IMR-90 (cell line): ENCODE results near the gene ANKRD31.

Experiments used
- CEBPB ChIP-seq: IDR thresholded peaks from 2 replicates; pipeline ENCODE4 v1.6.1; 2012; ENCODE audit warnings: low read depth, low read length, improper control_type of control experiment
- POLR2A ChIP-seq: IDR thresholded peaks from 2 replicates; pipeline ENCODE4 v1.6.1; 2012; ENCODE audit warnings: mild to moderate bottlenecking, low read depth, low read length
- RFX5 ChIP-seq: IDR thresholded peaks from 2 replicates; pipeline ENCODE4 v1.8.0; 2012; ENCODE audit warnings: low read depth, mild to moderate bottlenecking, low read length, moderate library complexity
- SMC3 ChIP-seq: fragments of 150-350 bp; IDR thresholded peaks from 2 replicates; pipeline ENCODE4 v1.6.1; 2016; ENCODE audit warnings: low read depth, mild to moderate bottlenecking, antibody characterized with exemption, low read length, moderate library complexity
- TF ChIP-seq, protein P1 (sequence below): conservative IDR thresholded peaks from 2 replicates; pipeline ENCODE4 v1.5.1; 2012; ENCODE audit warnings: mild to moderate bottlenecking, low read depth, low read length, improper control_type of control experiment
- TF ChIP-seq, protein P2 (sequence below): fragments of 150-350 bp; IDR thresholded peaks from 2 replicates; pipeline ENCODE4 v1.6.1; 2017; ENCODE audit warnings: mild to moderate bottlenecking, antibody characterized with exemption, low read length, low read depth

DNA sequence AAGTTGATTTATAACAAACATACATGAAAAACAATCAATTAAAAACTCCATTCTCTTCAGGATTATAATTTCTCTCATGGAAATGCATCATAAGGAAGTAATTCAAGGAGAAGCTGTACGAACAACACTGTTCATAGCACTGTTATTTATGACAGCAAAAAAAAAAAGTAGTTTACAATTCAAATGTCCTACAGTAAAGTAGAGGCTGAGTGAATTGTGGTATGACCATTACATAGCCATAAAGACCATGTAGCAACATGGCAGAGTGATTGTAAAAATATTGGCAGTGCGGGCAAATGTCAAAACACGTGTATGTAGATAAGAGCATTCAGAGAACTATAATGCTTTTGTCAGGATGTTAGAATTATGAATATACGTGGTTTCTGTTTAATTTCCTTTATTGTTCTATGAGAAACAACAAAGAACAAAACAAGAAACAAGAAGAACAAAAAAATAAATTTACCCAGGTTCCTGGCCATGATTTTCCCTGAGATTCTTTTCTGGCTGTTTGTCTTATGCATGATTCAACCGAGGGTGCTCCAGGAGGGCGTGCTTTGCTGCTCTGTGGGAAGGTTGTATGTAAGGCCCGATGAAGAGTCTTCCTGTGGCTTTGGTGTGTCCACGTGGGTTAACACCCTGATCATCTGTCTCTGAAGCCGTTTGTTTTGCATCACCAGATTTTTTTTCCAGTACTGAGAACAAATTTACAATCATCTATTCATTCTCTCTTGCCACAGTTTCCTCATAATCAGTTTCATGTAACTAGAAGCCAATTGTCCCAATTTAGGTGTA, 213.1 kb downstream of the ANKRD31 start:
- TF ChIP-seq, protein P1, sequence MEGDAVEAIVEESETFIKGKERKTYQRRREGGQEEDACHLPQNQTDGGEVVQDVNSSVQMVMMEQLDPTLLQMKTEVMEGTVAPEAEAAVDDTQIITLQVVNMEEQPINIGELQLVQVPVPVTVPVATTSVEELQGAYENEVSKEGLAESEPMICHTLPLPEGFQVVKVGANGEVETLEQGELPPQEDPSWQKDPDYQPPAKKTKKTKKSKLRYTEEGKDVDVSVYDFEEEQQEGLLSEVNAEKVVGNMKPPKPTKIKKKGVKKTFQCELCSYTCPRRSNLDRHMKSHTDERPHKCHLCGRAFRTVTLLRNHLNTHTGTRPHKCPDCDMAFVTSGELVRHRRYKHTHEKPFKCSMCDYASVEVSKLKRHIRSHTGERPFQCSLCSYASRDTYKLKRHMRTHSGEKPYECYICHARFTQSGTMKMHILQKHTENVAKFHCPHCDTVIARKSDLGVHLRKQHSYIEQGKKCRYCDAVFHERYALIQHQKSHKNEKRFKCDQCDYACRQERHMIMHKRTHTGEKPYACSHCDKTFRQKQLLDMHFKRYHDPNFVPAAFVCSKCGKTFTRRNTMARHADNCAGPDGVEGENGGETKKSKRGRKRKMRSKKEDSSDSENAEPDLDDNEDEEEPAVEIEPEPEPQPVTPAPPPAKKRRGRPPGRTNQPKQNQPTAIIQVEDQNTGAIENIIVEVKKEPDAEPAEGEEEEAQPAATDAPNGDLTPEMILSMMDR, result no peak
- TF ChIP-seq POLR2A, result no peak
- no peak for TF ChIP-seq CEBPB
- no peak for TF ChIP-seq SMC3
- no peak for TF ChIP-seq RFX5
- TF ChIP-seq, protein P2, sequence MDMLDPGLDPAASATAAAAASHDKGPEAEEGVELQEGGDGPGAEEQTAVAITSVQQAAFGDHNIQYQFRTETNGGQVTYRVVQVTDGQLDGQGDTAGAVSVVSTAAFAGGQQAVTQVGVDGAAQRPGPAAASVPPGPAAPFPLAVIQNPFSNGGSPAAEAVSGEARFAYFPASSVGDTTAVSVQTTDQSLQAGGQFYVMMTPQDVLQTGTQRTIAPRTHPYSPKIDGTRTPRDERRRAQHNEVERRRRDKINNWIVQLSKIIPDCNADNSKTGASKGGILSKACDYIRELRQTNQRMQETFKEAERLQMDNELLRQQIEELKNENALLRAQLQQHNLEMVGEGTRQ, result peak; percentile 15; the same call in 1 of the 2 replicates
